ENCODE data around the gene ZNF3. TPM values are rescaled to one million over a fixed set of nuclear protein-coding genes. Genes with fewer than 3 reads are reported as not detected.

ZNF3 gene
- total and polyA plus RNA-seq, 9 donors: 21.9 to 45.0 (median 38.4) TPM

GRCh38 chr7:100124301-100125230, 43.0 kb upstream of the ZNF3 start:
- H3K4me1 ChIP-seq (ENCODE audit: insufficient read depth): peaks cover 3% of the 10 kb centered on the region
- H3K27me3 ChIP-seq: no peaks in the 10 kb centered on the region
- no peak overlapping the region for H3K27ac ChIP-seq
- no peak overlapping the region for H3K4me3 ChIP-seq
- H3K9me3 ChIP-seq: no peaks in the 10 kb centered on the region
- no peaks in the 10 kb centered on the region for H3K36me3 ChIP-seq
- TF ChIP-seq POLR2A (IDR thresholded peaks at IDR 0.05) (no peak), CTCF (IDR thresholded peaks at IDR 0.05) (no peak), EP300 (IDR thresholded peaks at IDR 0.05) (no peak)
- DNase-seq: no peak
- 65 to 78% (median 68%) methylated on average over 4 of the region's 4 CpGs for WGBS, 3 donors
- intact Hi-C loops (cut with DNase I): no loop called here

GRCh38 chr7:100122568-100122967, 41.0 kb upstream of the ZNF3 start:
- no peak for TF ChIP-seq EP300 (IDR thresholded peaks at IDR 0.05)
- H3K9me3 ChIP-seq: no peaks in the 10 kb centered on the region
- H3K4me3 ChIP-seq: no peak overlapping the region
- no peaks in the 10 kb centered on the region for H3K36me3 ChIP-seq
- H3K27me3 ChIP-seq: no peaks in the 10 kb centered on the region
- 88 to 94% (median 90%) methylated on average over 1 of the region's 1 CpG for WGBS, 3 donors
- no peak overlapping the region for H3K27ac ChIP-seq
- no peak for DNase-seq
- H3K4me1 ChIP-seq (ENCODE audit: insufficient read depth): no peaks in the 10 kb centered on the region
- intact Hi-C loops (cut with DNase I): no loop called here

- H3K9me3 ChIP-seq: no peaks in the 10 kb centered on the region
- intact Hi-C loops (cut with DNase I): no loop called here
- WGBS, 3 donors: 56 to 69% (median 63%) methylated on average over 13 of the region's 13 CpGs
- H3K27me3 ChIP-seq: no peaks in the 10 kb centered on the region
- no peak overlapping the region for H3K4me3 ChIP-seq
- TF ChIP-seq POLR2A (IDR thresholded peaks at IDR 0.05) (no peak), CTCF (IDR thresholded peaks at IDR 0.05) (no peak), EP300 (IDR thresholded peaks at IDR 0.05) (no peak)
- DNase-seq: no peak
- no peaks in the 10 kb centered on the region for H3K36me3 ChIP-seq
- H3K27ac ChIP-seq: no peak overlapping the region
- H3K4me1 ChIP-seq (ENCODE audit: insufficient read depth): no peaks in the 10 kb centered on the region
Measured at GRCh38 chr7:100122067-100122466, 40.5 kb upstream of the ZNF3 start.

GRCh38 chr7:100120733-100121036, 39.2 kb upstream of the ZNF3 start:
- Histone ChIP-seq H3K4me3 (no peak overlapping the region), H3K27ac (no peak overlapping the region), H3K27me3 (no peaks in the 10 kb centered on the region), H3K36me3 (no peaks in the 10 kb centered on the region), H3K4me1 (ENCODE audit: insufficient read depth) (no peaks in the 10 kb centered on the region), H3K9me3 (no peaks in the 10 kb centered on the region)
- no peak for DNase-seq
- intact Hi-C loops (cut with DNase I): no loop called here
- 11 to 16% (median 12%) methylated on average over 1 of the region's 1 CpG for WGBS, 3 donors
- TF ChIP-seq CTCF (IDR thresholded peaks at IDR 0.05) (no peak), POLR2A (IDR thresholded peaks at IDR 0.05) (no peak), EP300 (IDR thresholded peaks at IDR 0.05) (no peak)
